Stimulated activated CD4-positive, alpha-beta T cell treated with anti-CD3 and anti-CD28 coated beads, Interleukin-12 subunit alpha, Interleukin-12 subunit beta, amount 100 ng/mL, for 4 hours (primary cell): ENCODE measurements around the gene PRAC1.

Source experiments
- DNase-seq: peaks from one replicate; pipeline ENCODE4 v3.0.0-alpha.2; 2020

PRAC1 gene

GRCh38 chr17:48746916-48747444 lies 24.7 kb upstream of the PRAC1 start:
- DNase-seq, result no peak

GRCh38 chr17:48745381-48746275 lies 23.3 kb upstream of the PRAC1 start:
- no peak for DNase-seq

GRCh38 chr17:48740537-48740936 lies 18.2 kb upstream of the PRAC1 start:
- no peak for DNase-seq

- DNase-seq, result no peak
Observed at GRCh38 chr17:48738803-48739526, 16.6 kb upstream of the PRAC1 start.

- DNase-seq, result no peak
Observed at GRCh38 chr17:48738424-48738802, 16.1 kb upstream of the PRAC1 start.

- DNase-seq, result no peak
Observed at GRCh38 chr17:48737330-48738043, 15.2 kb upstream of the PRAC1 start.

- DNase-seq, result no peak
Observed at GRCh38 chr17:48735062-48735351, 12.7 kb upstream of the PRAC1 start.

GRCh38 chr17:48734333-48735061 lies 12.2 kb upstream of the PRAC1 start:
- no peak for DNase-seq

- DNase-seq, result no peak
Observed at GRCh38 chr17:48733632-48734328, 11.5 kb upstream of the PRAC1 start.

- no peak for DNase-seq
Observed at GRCh38 chr17:48732688-48733629, 10.6 kb upstream of the PRAC1 start.

GRCh38 chr17:48731355-48731754 lies 9.0 kb upstream of the PRAC1 start:
- no peak for DNase-seq

- no peak for DNase-seq
Observed at GRCh38 chr17:48730240-48730550, 7.9 kb upstream of the PRAC1 start.

GRCh38 chr17:48729335-48730239 lies 7.3 kb upstream of the PRAC1 start:
- DNase-seq, result no peak

GRCh38 chr17:48728232-48729231 lies 6.2 kb upstream of the PRAC1 start, which contains the start of gene HOXB13:
Gene HOXB13, minus strand, starts transcription at chr17:48728750. Its CDS starts 157 bp downstream, at chr17:48728593.
- DNase-seq, result peak; percentile 41

- DNase-seq, result no peak
Observed at GRCh38 chr17:48727415-48728175, 5.3 kb upstream of the PRAC1 start.

GRCh38 chr17:48726916-48727286 lies 4.6 kb upstream of the PRAC1 start:
- DNase-seq, result no peak

GRCh38 chr17:48726114-48726915 lies 4.0 kb upstream of the PRAC1 start:
- no peak for DNase-seq
